Right ventricle myocardium superior (tissue), 1 donor: Measurements from ENCODE around the gene CUEDC1. TPM values are rescaled to one million over a fixed set of nuclear protein-coding genes. Genes with fewer than 3 reads are reported as not detected.
"Not testable (repeated sequence)": the region's sequence is repeated elsewhere in the genome, so short reads cannot be mapped to it uniquely, and the experiment has no call there.

Source experiments
- ATAC-seq: fragments of 200-7000 bp; cut with Tn5 transposase; one replicate; pipeline ENCODE4 v1.9.1; 2020; ENCODE audit warnings: mild to moderate bottlenecking; ENCODE audit not compliant: poor library complexity
- DNase-seq: peaks from one replicate; pipeline ENCODE4 v3.0.0-alpha.2; 2020
- intact Hi-C: fragments of 100-400 bp; cut with DNase I; formaldehyde crosslinking; loops from one replicate; pipeline ENCODE4 v1.11.2; 2022
- total RNA-seq: library from RNA; stranded (reverse); fragmentation: NEBNext Ultra II Directional; extraction: Animal tissue kit (Norgen Biotek cat#: 25700); gene quantifications from one replicate; pipeline ENCODE4 v1.2.1, GENCODE V29; 2021
- donor health status: DM: no; HTN: yes; CAD: no; lungs with severe emphysema.

CUEDC1 gene
- total RNA-seq, 1 donor from 2014 or later: 44.6 TPM

GRCh38 chr17:57987581-57988300, 32.5 kb upstream of the CUEDC1 start, which contains the start of gene VEZF1:
TSS of gene VEZF1 (minus strand) at chr17:57988254. CDS start at chr17:57988111, 143 bp downstream.
- intact Hi-C loops: loop anchor here (5.0 kb wide), 1 partner anchor 35 kb away; no protein-coding TSS in a partner anchor
- ATAC-seq (peak; percentile 76), DNase-seq (peak; percentile 90)

GRCh38 chr17:57986841-57987580, 31.8 kb upstream of the CUEDC1 start:
- DNase-seq: peak; percentile 53
- ATAC-seq: peak; percentile 50
- intact Hi-C loops: loop anchor here (5.0 kb wide), 1 partner anchor 35 kb away; no protein-coding TSS in a partner anchor

DNA sequence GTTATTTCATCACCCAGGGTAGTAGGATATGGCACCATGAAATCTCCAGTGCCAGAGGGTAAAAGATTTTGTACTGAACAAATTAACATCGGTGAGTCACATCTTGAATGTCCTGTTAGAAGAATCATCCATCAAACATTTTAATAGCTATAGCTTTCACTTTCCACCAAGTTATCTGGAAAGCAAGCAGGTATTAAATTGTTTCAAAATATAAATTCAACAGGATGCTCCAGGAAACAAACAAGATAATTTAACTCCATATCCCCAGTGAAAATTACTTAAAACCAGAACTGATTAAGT, 30.4 kb upstream of the CUEDC1 start:
- ATAC-seq (no peak), DNase-seq (no peak)
- intact Hi-C loops: loop anchor here (5.0 kb wide), 1 partner anchor 33 kb away; no protein-coding TSS in a partner anchor

GRCh38 chr17:57984936-57985674, 29.9 kb upstream of the CUEDC1 start:
- ATAC-seq (no peak), DNase-seq (no peak)
- intact Hi-C loops: loop anchor here (5.0 kb wide), 2 partner anchors 33 to 93 kb away; no protein-coding TSS in a partner anchor

- intact Hi-C loops: loop anchor here (5.0 kb wide), 1 partner anchor 92 kb away; no protein-coding TSS in a partner anchor
- ATAC-seq (no peak), DNase-seq (no peak)
Measured at GRCh38 chr17:57984261-57984890, 29.2 kb upstream of the CUEDC1 start.

DNA sequence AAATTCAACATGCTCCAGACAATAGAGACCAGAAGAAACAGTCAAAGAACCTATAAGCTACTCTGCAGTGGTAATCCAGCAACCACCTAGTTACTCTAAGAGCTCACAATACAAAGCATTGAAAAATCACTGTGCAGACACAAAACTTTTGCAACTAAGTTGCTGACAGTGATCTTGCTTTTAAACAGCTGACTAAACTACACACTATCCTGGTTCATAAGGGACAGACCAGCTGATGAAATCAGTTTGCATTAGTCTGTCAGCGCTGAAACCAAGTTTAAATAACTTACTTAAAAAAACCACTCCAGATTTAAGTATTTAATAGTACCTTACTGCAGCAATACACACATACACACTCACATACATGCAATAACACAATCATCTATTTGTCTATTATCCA, 28.2 kb upstream of the CUEDC1 start:
- intact Hi-C loops: loop anchor here (5.0 kb wide), 1 partner anchor 91 kb away; no protein-coding TSS in a partner anchor
- no peak for ATAC-seq
- DNase-seq: no peak

DNA sequence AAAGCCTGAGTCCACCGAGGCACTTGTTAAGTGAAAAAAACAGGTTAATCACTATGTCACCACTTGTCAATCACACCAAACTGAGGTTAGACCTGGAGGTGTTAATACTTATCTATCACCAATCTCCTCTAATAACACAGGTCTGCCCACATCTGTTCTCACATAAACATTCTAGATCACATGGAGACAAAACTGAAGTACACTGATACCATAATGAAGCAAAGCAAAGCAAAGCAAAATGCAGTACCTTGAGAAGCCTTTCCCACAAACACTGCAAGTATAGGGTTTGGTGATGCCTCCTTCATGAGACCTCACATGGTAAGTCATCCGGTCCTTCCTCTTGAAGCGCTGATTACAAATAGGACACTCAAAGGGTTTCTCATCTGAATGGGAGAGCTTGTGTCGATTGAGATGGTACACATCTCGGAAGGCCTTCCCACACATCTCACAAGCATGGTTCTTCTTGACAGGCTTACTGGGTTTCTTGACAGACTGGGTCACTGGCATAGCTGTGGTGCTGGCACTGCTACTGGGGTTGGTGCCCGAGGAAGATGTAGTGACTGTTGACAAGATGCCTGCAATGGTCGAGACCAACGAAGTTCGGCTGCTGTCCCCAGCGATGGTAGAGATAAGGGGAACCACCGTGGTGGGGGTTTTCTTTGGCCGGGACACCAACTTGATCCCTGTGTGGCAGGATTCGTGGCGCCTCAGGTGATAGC, 27.4 kb upstream of the CUEDC1 start:
- DNase-seq: no peak
- ATAC-seq: no peak
- intact Hi-C loops: loop anchor here (5.0 kb wide), 1 partner anchor 90 kb away; no protein-coding TSS in a partner anchor

DNA sequence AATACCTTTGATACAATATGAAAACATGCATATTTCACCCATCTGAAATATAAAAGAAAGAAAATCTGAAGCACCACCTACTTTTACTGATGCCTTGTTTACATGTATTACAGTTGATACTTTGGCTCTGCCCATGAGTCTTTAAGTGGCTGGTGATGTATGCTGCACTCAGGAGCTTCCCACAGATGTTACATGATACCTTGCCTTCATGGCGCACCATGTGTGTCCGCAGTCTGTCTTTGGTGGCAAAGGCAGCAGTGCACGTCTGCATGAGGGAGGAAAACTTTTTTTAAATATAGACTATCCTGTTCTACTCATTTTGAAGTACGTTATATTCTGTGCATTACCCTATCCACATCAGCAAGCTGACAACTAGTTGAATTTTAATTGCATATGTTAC, 25.3 kb upstream of the CUEDC1 start:
- ATAC-seq (no peak), DNase-seq (no peak)
- intact Hi-C loops: loop anchor here (5.0 kb wide), 1 partner anchor 88 kb away; no protein-coding TSS in a partner anchor

DNA sequence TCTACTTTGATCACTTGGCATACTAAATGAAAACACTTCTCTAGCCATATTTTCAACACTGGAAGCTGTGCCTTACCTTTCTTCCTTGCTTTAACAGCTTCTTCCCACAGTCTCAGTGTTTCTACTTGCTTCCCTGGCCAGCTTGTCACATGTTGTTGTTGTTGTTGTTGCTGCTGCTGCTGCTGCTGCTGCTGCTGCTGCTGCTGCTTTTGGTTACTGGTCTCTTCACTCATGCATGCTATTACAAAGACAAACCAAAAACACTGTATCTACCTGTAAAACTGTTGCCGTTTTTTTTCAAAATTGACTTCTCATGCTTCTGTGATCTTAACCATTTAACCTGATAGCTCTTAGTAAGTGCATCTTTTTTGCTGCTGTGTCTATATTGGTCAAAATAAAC, 23.9 kb upstream of the CUEDC1 start:
- ATAC-seq: no peak
- no peak for DNase-seq
- intact Hi-C loops: no loop called here

DNA sequence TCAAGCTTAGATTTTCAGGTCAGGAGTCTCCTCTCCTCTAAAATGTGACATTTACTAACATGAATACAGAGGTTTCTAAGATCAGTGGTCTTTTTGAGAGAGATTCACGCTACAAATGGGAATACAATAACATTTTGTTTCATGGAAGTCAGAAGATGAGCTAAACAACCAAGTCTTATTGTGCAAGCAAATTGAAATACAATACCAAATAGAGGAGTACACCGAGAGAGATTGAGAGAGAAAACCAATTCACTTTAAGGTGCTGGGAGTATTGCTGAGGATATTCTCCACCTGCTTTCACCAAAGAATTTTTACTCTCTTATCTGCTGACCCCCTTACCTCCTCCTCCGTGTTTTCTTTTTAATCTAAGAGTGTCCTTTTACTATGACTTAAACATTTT, 21.4 kb upstream of the CUEDC1 start:
- no peak for ATAC-seq
- intact Hi-C loops: no loop called here
- no peak for DNase-seq

DNA sequence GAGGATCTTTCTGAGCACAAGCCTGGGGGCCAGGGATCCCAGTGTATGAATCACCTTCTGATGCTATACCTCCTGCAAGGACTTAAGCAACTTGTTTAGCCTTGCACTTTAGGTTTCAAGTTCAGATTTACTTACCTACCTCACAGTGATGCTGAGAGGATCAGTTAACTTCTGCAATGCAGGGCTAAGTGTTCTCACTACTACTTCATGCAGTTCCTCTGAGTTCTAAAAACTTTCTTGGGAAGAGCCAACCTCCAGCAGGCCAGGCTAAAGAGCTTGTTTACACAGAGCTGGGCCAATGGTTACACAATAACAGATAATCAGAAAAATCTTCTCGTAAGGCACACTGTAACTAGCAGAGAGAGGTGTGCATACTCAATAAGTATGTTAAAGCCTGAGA, 19.8 kb upstream of the CUEDC1 start:
- ATAC-seq (peak; percentile 53), DNase-seq (no peak)
- intact Hi-C loops: no loop called here

DNA sequence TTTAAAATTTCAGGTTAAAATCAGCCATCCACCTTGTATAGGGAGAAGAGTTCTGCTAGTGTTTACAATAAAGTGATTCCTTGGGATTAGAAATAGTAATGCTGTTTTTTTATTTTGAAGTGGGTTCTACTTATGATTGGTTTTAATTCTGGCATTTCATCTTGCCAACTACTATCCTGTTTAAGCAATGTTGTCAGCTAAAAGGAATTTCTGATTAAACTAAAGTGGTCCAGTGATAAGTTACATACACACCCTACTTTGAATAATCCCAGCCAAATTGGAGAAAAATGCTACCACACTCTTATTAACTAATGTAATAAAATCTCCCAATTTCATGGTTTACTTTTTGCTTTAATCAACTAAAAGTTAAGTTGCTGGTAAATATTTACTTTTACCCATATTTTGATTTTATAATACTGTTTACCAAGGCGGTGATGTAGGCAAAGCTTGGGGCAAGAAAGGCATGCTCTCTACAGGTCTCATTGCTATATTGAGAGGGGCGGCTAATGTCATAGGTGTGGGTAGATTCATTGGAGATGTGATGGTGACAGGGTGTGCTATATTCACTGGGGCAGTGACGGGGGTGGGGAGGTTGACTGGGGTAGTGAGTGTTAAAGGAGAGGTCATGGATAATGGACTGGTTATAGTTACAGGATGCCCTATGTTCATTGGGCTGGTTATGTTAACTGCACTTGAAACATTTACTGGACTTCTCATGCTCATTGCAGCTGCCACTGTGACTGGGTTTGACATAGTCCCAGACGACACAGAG, 19.0 kb upstream of the CUEDC1 start:
- ATAC-seq: peak; percentile 67
- intact Hi-C loops, DNase-seq: not testable (repeated sequence)

- intact Hi-C loops: no loop called here
- no peak for DNase-seq
- ATAC-seq: no peak
Measured at GRCh38 chr17:57972151-57972550, 16.9 kb upstream of the CUEDC1 start.

DNA sequence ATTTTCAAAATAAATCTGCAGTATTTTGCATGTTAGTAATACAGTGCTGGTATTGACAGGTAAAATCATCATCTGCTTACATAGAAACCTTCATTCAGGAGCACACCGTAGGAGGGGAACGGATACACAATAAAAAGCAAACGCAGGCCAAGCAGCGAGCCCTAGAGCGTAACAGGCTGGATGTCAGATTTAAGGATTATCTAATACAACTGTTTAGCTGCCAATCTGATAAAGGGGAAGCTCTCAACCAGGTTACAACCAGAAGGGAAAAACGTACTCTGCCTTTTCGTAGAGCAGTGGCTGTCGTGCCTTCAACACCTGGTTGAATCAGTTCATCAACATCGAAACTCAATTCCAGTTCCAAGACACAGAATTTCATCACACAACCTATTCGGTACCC, 16.4 kb upstream of the CUEDC1 start:
- DNase-seq (no peak), ATAC-seq (no peak)
- intact Hi-C loops: loop anchor here (2.0 kb wide), 1 partner anchor 15 kb away; no protein-coding TSS in a partner anchor

DNA sequence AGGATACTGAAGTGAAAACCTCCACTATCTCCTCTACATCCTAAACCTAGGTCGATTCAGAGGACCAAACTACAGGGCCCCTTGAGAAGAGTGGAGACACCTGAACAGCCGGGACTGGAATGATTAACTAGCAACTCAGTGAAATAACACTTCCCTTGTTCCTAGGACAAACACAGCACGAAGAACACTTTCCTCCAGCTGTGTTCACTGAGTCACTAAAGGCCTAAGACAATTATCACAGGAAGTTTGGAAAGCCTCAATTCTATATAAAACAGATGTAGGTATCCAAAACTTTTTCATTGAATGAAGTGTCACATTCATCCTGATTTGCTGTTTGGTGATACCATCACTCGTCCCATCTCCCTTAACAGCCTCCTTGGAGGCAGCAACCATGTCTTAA, 15.5 kb upstream of the CUEDC1 start:
- DNase-seq: no peak
- no peak for ATAC-seq
- intact Hi-C loops: loop anchor here (2.0 kb wide), 1 partner anchor 14 kb away; no protein-coding TSS in a partner anchor

- ATAC-seq (no peak), DNase-seq (no peak)
- intact Hi-C loops: no loop called here
Measured at GRCh38 chr17:57968456-57968855, 13.2 kb upstream of the CUEDC1 start.

DNA sequence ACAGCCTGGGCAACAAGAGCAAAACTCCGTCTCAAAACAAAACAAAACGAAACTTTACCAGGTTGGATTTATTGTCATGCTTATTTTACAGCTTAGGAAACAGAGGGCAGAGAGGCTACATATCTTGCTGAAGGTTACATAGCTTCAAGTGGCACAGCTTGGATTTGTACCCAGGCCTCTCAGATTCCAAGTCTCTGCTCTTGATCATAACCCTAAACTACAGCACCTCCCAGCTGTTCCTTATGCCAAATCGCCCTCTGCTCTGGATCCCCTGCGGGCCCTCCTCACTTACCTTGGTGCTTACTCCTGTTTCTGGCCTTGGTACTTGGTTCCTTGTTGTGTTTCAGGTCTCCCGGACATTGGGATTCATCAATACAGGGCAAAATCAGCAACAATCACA, 11.7 kb upstream of the CUEDC1 start:
- ATAC-seq: peak; percentile 64
- no peak for DNase-seq
- intact Hi-C loops: no loop called here
